HG02678 (cell line): Measurements from ENCODE around the gene ZEB2.

Experiments used
- ATAC-seq: cut with Tn5 transposase; IDR thresholded peaks from one replicate; pipeline ENCODE4 v1.9.1; 2021; ENCODE audit warnings: mild to moderate bottlenecking, moderate library complexity; ENCODE audit not compliant: unreplicated experiment

Gene ZEB2

DNA sequence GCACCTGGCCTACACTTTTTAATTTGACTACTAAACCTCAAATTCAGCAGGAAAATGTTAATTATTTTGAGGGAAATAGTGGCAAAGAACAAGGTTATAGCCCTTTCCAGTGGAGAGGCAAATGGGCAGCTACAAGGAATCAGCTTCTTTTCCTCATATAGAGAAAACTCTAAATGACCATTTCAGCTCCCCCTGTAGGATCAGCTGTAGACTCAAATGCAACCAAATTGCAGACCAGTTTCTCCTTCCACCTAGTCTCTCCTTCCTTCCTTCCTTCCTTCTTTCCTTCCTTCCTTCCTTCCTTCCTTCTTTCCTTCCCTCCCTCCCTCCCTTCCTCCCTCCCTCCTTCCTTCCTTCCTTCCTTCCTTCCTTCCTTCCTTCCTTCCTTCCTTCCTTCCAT lies 158.2 kb downstream of the ZEB2 start:
- ATAC-seq: no peak

DNA sequence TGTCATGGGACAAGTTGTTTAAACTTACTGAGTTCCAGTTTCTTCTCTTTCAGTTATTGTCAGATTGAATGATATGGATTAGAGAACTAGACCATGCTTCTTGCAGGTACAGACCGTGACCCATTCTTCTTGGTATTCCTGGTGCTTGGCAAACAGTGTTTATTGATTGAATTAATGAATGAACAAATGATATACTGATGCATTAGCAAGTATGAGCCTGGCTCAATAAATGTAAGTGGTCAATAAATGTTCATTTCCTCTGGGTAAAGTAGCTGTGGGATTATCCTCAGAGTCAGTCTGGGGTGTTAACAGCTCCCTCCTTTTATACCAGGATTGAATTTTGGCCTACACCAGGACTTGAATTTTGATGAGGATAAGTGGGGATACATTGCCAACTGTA lies 160.2 kb downstream of the ZEB2 start:
- ATAC-seq: no peak

DNA sequence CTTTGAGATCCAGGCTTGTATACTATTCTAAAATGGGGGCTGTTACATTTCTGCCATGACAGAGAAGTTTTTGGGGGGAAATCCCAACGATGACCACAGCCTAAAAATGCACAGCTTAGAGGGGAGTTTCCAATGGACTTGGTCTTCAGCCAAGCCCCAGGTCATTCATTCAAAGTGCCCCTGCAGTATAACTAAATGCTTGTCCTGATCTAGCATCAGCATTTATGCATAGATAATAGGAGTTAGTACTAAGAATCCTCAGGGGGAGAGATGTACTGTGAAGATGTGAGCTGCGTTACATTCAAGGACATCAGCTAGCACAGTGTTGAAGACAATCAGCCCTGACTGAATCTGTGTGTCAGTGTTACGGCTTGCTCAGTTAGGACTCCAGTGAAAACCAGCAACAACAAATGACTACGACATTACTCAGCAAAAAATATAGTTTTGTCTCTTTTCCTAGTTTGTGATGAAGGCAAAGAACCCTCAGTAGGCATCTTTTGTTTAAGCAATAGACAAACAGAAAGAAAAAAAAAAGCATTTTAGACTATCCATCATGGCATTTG lies 160.9 kb downstream of the ZEB2 start:
- peak; percentile 68 for ATAC-seq

DNA sequence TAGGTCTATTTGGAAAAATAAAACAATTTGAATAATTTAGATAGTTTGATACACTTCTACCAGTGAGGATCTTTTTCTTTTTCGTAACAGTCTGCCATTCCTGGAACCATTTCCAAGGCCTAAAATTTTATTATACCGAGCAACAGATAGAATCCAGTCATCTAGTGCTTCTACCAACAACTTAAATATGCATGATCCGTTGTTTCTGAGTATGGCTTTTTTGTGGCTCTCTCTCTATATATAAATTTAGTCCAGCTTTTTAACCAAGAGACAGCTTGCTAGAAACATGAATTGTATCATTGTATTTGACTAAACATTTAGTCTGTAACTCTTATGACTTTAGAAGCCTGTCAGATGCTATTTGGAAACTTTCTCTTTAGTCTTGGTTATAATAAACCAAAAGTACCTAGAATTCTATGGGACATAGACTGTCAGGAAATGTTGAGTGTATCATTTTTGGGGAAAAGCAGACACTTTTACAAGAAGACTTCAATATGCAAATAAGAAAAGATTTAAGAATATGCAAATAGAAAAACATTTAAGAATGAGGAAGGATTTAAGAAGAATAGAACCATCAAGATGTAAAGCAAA lies 161.4 kb downstream of the ZEB2 start:
- ATAC-seq: peak; percentile 3

DNA sequence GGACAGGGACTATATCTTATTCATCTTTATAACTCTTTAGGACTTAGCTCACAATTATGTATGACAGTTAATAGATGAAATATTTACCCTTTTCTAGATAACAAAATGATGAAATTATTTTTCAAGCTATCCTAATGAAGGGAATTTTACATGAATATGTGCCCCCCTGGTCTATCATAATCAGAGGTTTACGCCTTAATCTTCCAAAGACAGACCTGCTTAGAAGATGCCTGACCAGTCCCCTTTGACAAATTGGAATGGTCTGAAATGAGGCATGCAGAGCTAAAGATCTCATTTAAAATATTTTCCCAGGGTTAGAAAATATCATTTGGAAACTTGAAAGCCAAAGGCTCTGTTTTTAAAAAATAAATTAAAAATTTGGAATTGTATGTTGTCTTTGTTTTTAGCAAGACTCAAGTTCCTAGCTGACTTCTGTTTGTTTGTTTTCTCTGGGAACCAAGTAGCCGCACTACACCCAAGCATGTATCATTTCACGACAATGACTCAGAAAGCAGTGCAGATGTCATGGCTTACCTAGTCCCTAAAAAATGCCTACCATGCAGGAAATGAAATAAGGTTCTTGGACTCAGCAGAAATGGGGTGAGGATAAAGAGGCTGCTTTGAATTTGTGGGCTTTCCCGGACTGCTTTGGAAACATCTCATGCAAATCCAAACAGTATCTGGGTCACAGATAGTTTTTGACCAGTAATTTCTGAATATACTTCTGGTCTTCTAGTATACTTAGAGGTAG lies 162.1 kb downstream of the ZEB2 start:
- peak; percentile 70 for ATAC-seq

DNA sequence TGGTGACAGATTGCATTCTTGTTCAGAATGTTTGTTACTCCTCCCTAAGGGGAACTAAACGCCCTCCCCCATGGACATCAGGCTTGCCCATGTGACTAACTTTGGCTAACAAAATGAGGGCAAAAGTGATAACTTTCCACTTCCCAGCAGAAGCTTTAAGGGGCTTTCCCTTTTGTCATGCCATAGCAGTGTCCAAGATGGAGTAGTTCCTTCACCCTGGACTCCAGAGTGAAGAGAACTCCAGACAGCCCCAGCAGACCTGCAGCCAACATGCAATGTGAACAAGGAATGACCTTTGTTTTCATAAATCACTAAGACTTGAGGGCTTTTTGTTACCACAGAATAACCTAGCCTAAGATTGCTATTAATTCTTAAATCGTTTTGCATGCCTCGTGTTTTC lies 163.5 kb downstream of the ZEB2 start:
- ATAC-seq: no peak

DNA sequence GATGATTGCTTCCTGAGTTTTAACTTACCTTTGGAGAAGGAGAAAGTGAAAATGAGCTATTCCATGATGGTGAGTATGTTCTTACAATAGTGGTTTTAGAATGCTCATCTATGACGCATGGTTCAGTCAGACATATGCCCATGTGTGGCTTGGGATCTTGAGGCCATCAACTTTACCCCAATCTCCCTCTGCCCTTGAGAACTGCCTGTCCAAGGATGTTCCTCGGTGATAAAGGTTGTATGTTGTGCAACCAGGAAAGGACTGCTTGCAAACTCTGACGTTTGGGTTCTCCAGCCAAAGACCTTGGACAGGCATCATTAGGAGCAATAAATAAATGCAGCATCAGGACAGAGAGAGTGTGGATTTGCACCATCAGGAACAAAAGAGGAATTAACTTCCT lies 165.0 kb downstream of the ZEB2 start:
- ATAC-seq: no peak

DNA sequence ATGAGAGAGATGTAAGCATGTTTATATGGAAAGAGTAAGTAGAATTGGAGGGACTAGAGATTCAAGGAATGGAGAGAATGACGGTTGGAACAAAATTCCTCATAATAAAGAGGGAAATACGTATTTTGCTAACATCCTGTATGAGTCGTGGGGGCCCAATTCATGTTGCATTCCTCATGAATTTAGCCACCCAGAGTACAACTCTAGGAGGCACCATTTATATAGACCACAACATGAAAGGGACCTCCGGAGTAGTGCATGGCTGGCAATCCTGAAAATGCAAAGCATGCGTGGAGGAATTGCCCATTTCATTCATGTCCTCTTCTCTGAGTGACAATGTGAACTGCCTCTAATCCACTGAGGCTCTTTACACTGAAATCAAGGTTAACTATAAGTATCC lies 168.2 kb downstream of the ZEB2 start:
- no peak for ATAC-seq

DNA sequence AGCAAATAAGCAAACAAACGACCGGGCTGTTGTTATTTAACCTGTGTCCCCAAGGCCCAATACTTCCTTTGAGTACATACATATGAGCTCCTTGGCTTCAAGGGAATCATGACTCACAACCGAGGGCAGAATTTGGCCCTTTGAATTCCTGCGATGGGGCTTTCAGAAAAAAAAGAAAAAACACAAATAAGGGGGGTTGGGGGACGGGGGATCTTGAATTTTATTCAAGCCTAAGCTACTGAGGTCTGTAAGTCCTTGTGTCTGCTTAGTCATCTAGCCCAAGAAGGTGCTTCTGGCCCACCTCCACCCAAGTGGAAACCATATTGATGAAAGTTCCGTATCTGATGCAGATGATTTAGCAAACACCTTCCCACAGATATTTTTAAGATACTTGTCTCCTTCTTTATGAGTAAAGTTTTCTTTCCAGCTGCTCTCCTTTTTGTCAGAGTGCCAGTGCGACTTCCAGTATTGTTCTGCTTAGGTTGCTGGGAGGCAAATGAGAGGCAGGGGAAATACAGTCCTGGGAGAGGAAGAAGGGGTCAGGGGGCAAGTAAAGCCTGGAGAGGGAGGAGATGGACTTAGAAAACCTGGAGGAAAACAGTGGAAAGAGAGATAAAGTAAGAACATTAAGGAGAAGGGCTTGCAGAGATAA lies 169.6 kb downstream of the ZEB2 start:
- no peak for ATAC-seq

DNA sequence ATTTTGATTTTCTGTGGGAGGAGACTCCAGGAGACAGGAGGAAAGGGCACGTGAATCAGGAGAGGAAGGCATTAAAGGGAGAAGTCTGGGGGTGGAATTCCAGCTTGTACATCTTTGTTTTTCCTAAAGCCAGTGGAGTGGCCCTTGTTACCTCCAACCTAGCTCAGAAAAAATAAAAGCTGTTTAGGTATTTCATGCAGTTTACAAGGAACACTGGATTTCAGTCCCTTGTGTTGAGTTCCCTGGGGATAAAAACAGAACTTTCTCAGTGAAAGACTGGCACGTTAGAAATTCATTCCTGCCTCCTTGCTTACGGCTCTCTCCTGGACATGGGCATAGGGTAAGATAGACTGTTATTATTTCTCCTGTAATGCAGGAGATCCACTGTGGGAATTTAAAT lies 170.2 kb downstream of the ZEB2 start:
- ATAC-seq: no peak

DNA sequence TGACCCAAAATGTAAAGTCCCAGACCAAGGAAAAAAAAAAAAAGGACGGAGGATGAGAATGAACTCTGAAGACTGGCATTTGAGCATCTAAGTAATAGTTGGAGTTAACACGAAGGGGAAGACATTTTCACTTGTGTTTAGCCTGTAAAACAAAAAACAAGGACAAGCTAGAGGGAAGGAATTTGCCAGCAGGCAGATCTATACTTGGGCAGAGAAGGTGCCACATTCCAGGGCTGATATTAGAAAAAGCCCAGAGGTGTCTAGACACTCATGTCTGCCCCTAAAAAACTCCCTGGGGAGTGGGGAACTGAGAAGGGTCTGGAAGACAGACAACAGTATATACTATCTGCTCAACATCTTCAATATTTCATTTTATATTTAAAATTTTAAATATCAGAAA lies 171.1 kb downstream of the ZEB2 start:
- no peak for ATAC-seq

DNA sequence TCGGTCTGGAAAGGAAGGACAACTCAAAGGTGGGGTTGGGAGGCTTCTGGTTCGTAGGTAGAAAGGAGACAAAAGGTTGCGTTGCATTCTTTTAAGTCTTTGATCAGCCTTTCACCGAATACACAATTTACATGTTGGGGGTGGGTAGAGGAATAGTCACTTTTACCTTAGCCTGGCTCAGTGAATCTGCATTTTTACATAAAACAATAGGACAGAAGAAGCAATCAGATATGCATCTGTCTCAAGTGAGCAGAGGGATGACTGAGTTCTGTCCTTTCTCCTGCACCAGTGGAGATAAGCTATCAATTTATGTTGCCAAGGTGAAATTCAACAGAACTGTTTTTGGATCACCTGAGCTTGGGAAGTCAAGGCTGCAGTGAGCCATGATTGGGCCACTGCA lies 173.7 kb downstream of the ZEB2 start:
- ATAC-seq: no peak

DNA sequence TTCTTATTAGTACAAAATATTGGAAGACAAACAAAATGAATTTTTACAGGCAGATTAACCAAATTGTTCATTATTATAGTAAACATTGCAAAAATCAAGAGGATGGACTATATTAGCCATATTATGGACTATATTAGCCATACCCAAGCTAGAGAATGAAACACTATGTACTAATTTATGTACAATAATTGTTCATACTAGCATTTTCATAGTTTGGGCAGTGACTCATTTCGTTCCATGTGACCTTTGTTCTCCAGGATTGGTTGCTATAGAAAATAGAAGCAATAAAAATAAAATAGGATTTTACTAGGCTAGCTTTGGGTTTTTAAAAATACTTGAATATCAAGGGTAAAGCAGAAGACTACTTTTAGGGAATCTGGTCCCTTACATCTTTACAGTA lies 176.8 kb downstream of the ZEB2 start:
- no peak for ATAC-seq

DNA sequence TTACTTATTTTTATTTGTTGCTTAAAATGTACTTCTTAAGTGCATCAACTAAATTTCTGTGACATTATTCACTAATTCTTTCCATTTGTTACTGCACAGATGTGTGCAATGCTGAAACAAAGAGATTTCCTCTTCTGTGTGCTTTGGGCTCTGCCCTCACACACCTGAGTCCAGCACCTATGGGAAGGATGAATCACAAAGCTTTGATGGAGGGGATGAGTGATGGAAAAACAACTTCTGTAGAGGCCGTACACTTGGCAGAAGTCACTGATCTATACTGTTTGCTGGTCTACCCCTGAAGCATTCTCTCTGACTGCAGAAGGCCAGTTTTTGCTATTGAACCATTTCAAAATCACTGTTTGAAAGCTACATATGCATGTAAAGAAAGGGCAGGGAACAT lies 178.4 kb downstream of the ZEB2 start:
- ATAC-seq: no peak

DNA sequence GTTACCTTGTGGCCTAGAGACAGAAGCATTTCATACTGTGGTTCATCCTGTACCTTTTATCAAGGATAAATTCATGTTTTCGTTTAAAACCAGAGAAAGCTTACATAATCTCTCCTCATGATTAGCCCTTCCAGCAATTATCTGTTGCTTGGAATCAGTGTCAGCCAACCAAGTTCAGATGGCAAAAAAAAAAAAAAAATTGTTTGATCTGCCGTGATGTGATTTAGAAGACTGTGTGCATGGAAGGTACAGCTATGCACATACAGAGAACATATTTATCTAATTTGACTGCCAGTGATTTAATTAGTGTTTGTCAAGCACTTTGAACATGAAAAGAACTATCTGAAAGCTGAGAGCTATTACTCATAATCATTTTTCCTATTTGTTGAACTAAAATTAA lies 180.9 kb downstream of the ZEB2 start:
- ATAC-seq: no peak

DNA sequence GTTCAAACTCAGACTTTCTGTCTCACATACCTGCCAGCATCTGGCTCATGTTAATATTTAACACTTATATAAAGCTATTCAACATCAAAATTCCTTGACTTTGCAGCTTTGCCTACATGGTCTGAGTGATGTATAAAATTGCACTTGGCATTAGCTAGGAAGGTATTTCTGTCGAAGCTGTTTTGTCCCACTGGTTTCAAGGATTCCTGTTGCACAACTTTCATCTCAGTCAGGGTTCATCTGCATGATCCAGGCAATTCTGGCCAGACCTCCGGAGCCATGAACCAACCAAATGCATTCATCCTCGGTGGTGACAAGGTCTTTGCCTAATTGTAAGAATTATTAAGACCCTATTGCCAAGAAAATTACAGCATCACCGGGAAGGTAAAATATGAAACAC lies 185.4 kb downstream of the ZEB2 start:
- no peak for ATAC-seq
